ENCODE results near the gene FANCG. TPM values are rescaled to one million over a fixed set of nuclear protein-coding genes. Genes with fewer than 3 reads are reported as not detected.

FANCG gene
- total RNA-seq, 1 donor from 2014 or later: 45.4 TPM

DNA sequence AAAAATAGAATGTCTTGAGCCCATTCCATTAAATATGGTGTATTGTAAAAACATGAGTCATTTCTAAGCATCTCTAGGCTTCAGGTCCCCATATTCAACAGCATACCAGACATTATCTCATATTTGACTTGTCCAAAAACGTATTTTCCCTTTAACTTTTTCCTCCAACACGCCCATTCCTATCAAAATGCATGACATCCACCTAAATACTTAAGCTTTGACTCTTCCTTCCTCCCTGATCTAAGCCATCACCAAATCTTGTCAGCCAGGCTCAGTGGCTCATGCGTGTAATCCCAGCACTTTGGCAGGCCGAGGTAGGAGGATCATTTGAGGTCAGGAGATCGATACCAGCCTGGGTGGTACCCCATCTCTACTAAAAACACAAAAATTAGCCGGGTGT lies 31.2 kb downstream of the FANCG start:
- Histone ChIP-seq H3K4me3 (no peak overlapping the region), H3K36me3 (peaks cover 22 to 73% of the 10 kb centered on the region in 2 donors), H3K27me3 (no peaks in the 10 kb centered on the region), H3K9me3 (no peaks in the 10 kb centered on the region), H3K4me1 (no peaks in the 10 kb centered on the region), H3K27ac (no peak overlapping the region)
- no peak for DNase-seq (ENCODE audit: low spot score in 2 of 2)
- TF ChIP-seq, protein P1, sequence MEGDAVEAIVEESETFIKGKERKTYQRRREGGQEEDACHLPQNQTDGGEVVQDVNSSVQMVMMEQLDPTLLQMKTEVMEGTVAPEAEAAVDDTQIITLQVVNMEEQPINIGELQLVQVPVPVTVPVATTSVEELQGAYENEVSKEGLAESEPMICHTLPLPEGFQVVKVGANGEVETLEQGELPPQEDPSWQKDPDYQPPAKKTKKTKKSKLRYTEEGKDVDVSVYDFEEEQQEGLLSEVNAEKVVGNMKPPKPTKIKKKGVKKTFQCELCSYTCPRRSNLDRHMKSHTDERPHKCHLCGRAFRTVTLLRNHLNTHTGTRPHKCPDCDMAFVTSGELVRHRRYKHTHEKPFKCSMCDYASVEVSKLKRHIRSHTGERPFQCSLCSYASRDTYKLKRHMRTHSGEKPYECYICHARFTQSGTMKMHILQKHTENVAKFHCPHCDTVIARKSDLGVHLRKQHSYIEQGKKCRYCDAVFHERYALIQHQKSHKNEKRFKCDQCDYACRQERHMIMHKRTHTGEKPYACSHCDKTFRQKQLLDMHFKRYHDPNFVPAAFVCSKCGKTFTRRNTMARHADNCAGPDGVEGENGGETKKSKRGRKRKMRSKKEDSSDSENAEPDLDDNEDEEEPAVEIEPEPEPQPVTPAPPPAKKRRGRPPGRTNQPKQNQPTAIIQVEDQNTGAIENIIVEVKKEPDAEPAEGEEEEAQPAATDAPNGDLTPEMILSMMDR (IDR thresholded peaks at IDR 0.05): no peak
- intact Hi-C loops (cut with DNase I): no loop called here

DNA sequence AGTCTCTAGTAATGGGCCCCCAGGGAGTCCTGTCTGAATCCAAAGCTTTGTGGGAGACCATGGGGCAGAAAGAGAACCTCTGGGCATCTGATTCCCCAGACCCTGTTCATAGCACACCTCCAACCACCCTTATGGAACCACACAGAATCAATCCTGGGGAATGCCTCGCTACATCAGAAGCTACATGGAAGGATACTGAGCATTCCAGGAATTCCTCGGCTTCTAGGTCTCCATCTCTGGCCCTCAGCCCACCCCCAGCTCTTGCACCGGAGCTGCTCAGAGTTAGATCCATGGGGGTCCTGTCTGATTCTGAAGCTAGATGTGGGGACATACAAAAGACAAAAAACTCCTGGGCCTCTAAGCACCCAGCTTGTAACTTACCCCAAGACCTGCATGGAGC lies 35.7 kb downstream of the FANCG start:
- H3K4me1 ChIP-seq: no peaks in the 10 kb centered on the region
- H3K36me3 ChIP-seq: peaks cover 14 to 46% of the 10 kb centered on the region in 2 donors
- H3K4me3 ChIP-seq: no peak overlapping the region
- no peaks in the 10 kb centered on the region for H3K9me3 ChIP-seq
- no peak overlapping the region for H3K27ac ChIP-seq
- TF ChIP-seq, protein P1 (IDR thresholded peaks at IDR 0.05): no peak
- intact Hi-C loops (cut with DNase I): no loop called here
- DNase-seq (ENCODE audit: low spot score in 2 of 2): no peak
- H3K27me3 ChIP-seq: no peaks in the 10 kb centered on the region

DNA sequence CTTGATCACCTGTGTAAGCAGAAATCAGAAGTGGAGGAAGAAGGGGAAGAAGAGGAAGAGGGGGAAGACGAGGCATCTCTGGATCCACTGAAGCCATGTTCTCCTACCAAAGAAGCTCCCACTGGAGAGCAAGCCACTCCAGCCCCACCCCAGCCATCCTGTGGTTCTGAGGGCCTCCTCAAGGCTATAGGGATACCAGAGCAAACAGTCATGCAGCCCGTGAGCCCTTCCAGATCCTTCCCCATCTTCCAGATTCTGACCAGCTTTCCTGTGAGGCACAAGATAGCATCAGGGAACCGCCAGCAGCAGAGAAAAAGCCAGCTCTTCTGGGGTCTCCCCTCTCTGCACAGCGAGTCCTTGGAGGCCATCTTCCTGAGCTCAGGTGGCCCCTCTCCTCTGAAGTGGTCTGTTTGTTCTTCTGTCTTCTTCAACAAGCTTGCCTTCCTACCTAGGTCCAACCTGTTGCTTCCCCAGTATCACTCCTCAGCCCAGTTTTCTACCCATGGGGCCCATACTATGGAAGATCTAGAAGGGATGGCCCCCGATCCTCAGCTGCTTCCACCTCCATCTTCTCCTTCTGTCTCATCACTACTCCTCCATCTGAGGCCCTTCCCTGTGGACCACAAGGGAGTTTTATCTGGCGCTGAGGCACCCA lies 36.7 kb downstream of the FANCG start:
- intact Hi-C loops (cut with DNase I): no loop called here
- TF ChIP-seq, protein P1 (IDR thresholded peaks at IDR 0.05): no peak
- DNase-seq (ENCODE audit: low spot score in 2 of 2): no peak

DNA sequence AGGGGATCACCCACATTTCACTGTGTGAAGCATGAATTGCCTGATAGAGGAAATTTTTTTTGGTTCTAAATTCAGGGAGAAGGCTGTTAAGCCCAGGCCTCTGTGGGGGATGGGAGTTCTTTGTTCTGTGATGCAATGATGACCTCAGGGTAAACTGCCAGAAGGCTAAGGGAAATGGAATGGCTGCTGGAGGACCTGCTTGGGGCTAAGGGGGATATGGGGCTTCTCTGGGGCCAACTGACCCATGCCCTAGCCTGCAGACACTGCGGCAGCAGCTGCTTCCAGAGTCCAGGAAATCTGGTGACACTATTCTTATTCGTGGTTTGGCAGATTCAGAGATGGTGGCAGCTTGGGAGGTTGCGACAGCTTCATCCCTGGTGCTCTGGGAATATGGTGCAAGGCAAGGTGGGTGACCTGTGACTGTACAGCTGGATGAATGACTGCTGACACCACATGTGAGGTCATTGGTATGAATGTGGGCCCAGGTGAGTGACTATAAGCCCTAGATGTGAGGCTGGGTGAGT lies 37.6 kb downstream of the FANCG start:
- DNase-seq (ENCODE audit: low spot score in 2 of 2): no peak
- Histone ChIP-seq H3K4me3 (no peak overlapping the region), H3K4me1 (no peaks in the 10 kb centered on the region), H3K27me3 (no peaks in the 10 kb centered on the region), H3K9me3 (no peaks in the 10 kb centered on the region), H3K36me3 (peaks cover 7 to 44% of the 10 kb centered on the region in 2 donors), H3K27ac (no peak overlapping the region)
- TF ChIP-seq, protein P1 (IDR thresholded peaks at IDR 0.05): no peak
- intact Hi-C loops (cut with DNase I): no loop called here

More for the DNA sequence above, 36.7 kb downstream of the FANCG start:
- no peak overlapping the region for H3K4me3 ChIP-seq
- no peaks in the 10 kb centered on the region for H3K9me3 ChIP-seq
- H3K36me3 ChIP-seq: peaks cover 8 to 49% of the 10 kb centered on the region in 2 donors
- H3K4me1 ChIP-seq: no peaks in the 10 kb centered on the region
- H3K27ac ChIP-seq: no peak overlapping the region
- H3K27me3 ChIP-seq: no peaks in the 10 kb centered on the region

DNA sequence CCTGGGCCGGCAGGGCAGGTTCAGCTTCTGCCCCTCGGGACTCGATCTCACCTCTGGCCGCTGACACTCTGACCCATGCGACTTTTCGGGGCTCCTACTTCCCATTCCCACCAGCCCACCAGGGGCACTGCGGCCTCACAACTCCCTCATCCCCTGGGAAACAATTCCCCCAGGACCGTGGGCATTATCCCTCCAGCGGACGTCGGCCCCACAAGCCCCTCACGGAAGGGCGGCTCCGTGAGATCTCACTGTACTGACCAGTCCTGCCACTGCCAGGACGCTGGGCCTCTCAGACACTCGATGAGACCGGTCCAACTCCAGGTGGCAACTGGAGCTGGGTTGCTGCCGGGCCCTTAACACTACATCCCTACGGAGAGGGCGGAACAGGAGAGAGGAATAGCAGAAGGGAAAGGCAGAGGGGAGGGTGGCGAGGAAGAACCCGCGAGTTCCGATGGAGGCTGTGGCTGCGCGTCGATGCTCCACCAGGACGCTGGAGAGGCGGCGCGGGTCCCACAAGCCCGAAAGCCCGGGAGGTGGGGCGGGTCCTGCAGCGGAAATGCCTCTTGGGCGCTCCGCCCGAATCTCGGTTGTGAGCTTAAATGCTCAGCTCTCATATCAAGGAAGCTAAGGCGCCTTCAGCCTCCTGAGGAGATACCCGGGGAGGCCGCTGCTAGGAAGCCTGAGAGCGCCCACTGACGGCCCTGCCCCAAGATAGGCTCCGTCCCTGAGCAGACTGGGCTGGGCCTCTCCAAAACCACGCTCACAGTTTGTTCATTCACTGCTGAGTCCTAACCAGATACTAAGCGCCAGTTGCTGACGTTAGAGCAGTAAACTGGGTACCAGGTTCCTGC lies 43.7 kb downstream of the FANCG start:
- DNase-seq (ENCODE audit: low spot score in 2 of 2): peak in 1 of 2 donors; percentile 69
- intact Hi-C loops (cut with DNase I): no loop called here
- H3K4me3 ChIP-seq: peak overlapping the region; percentile 1 to 56
- H3K4me1 ChIP-seq: no peaks in the 10 kb centered on the region
- H3K27me3 ChIP-seq: no peaks in the 10 kb centered on the region
- H3K27ac ChIP-seq: peak overlapping the region; percentile 45 to 61
- H3K9me3 ChIP-seq: no peaks in the 10 kb centered on the region
- peaks cover 0 to 6% of the 10 kb centered on the region in 2 donors for H3K36me3 ChIP-seq
- TF ChIP-seq, protein P1 (IDR thresholded peaks at IDR 0.05): peak in 1 of 3 experiments; percentile 12

All from ascending aorta (tissue), 2 donors.